Immature natural killer cell (primary cell): Measurements from ENCODE around the gene TMOD3. TPM values are rescaled to one million over a fixed set of nuclear protein-coding genes. Genes with fewer than 3 reads are reported as not detected.
A peak's percentile ranks its signal among the peaks of the same experiment; 100 is the strongest.

Experiments
- DNase-seq, 3 donors: peaks; one replicate each; pipeline ENCODE4 v3.0.0; 2022; ENCODE audit warnings: mixed read lengths in 1 of 3
- H3K27ac Mint-ChIP-seq, 6 donors: one replicate each; pipeline ENCODE4 v1.8.0; 2020; ENCODE audit warnings: mixed read lengths in 6 of 6, mild to moderate bottlenecking in 5 of 6, inconsistent platforms in 4 of 6, moderate library complexity in 3 of 6
- H3K27me3 Mint-ChIP-seq, 3 donors: one replicate each; pipeline ENCODE4 v1.8.0; 2020 to 2021; ENCODE audit warnings: low read depth in 3 of 3, mild to moderate bottlenecking in 3 of 3, mixed read lengths in 3 of 3, moderate library complexity in 3 of 3, inconsistent platforms in 1 of 3
- H3K36me3 Mint-ChIP-seq, 3 donors: one replicate each; pipeline ENCODE4 v1.8.0; 2020; ENCODE audit warnings: mixed read lengths in 3 of 3, inconsistent platforms in 2 of 3, mild to moderate bottlenecking in 2 of 3
- H3K4me1 Mint-ChIP-seq, 2 donors: one replicate each; pipeline ENCODE4 v1.8.0; 2020; ENCODE audit warnings: inconsistent platforms in 2 of 2, mild to moderate bottlenecking in 2 of 2, mixed read lengths in 2 of 2, moderate library complexity in 1 of 2
- H3K4me3 Mint-ChIP-seq, 5 donors: one replicate each; pipeline ENCODE4 v1.8.0; 2020; ENCODE audit warnings: mild to moderate bottlenecking in 5 of 5, mixed read lengths in 5 of 5, inconsistent platforms in 3 of 5, moderate library complexity in 3 of 5
- H3K9me3 Mint-ChIP-seq, 6 donors: one replicate each; pipeline ENCODE4 v1.8.0; 2020; ENCODE audit warnings: mild to moderate bottlenecking in 6 of 6, mixed read lengths in 6 of 6, inconsistent platforms in 4 of 6, moderate library complexity in 3 of 6
- polyA plus RNA-seq, 3 donors: library from polyadenylated mRNA; unstranded; fragments of 300-500 nt; fragmentation: Illumina TruSeq; gene quantifications; one replicate each; pipeline ENCODE4 v1.2.3, GENCODE V29; 2021

The TMOD3 gene
- polyA plus RNA-seq, 3 donors from 2014 or later: 28.9 to 50.9 (median 38.7) TPM

- Mint-ChIP-seq H3K27ac (no peak overlapping the region), H3K27me3 (no peaks in the 10 kb centered on the region), H3K9me3 (no peaks in the 10 kb centered on the region), H3K4me1 (peaks cover 70 to 98% of the 10 kb centered on the region in 2 donors), H3K36me3 (no peaks in the 10 kb centered on the region), H3K4me3 (peak overlapping the region in 2 of 5 donors; percentile 5 to 15)
- no peak for DNase-seq
These were observed 11.2 kb downstream of the TMOD3 start for GRCh38 chr15:51840692-51841091.

GRCh38 chr15:51841406-51842040 lies 12.1 kb downstream of the TMOD3 start:
- H3K4me3 Mint-ChIP-seq: peak overlapping the region in 2 of 5 donors; percentile 16 to 24
- no peaks in the 10 kb centered on the region for H3K9me3 Mint-ChIP-seq
- no peak for DNase-seq

GRCh38 chr15:51842265-51842664 lies 12.8 kb downstream of the TMOD3 start:
- peak overlapping the region in 2 of 6 donors; percentile 19 to 57 for H3K27ac Mint-ChIP-seq
- H3K36me3 Mint-ChIP-seq: no peaks in the 10 kb centered on the region
- DNase-seq: no peak
- H3K4me1 Mint-ChIP-seq: peaks cover 75 to 99% of the 10 kb centered on the region in 2 donors
- H3K9me3 Mint-ChIP-seq: no peaks in the 10 kb centered on the region
- peak overlapping the region in 3 of 5 donors; percentile 8 to 46 (median 11) for H3K4me3 Mint-ChIP-seq
- H3K27me3 Mint-ChIP-seq: no peaks in the 10 kb centered on the region

More at GRCh38 chr15:51841406-51842040, 12.1 kb downstream of the TMOD3 start:
- H3K27me3 Mint-ChIP-seq: no peaks in the 10 kb centered on the region
- no peaks in the 10 kb centered on the region for H3K36me3 Mint-ChIP-seq
- peak overlapping the region in 3 of 6 donors; percentile 5 to 26 (median 6) for H3K27ac Mint-ChIP-seq
- H3K4me1 Mint-ChIP-seq: peaks cover 74 to 99% of the 10 kb centered on the region in 2 donors

GRCh38 chr15:51842852-51843737 lies 13.6 kb downstream of the TMOD3 start:
- Mint-ChIP-seq H3K27ac (peak overlapping the region in 1 of 6 donors; percentile 51), H3K36me3 (no peaks in the 10 kb centered on the region), H3K27me3 (no peaks in the 10 kb centered on the region), H3K9me3 (no peaks in the 10 kb centered on the region), H3K4me3 (no peak overlapping the region), H3K4me1 (peaks cover 68 to 98% of the 10 kb centered on the region in 2 donors)
- DNase-seq: no peak

GRCh38 chr15:51844747-51845426 lies 15.4 kb downstream of the TMOD3 start:
- no peaks in the 10 kb centered on the region for H3K27me3 Mint-ChIP-seq
- H3K36me3 Mint-ChIP-seq: no peaks in the 10 kb centered on the region
- peak overlapping the region in 3 of 6 donors; percentile 12 to 42 (median 18) for H3K27ac Mint-ChIP-seq
- no peak for DNase-seq
- no peaks in the 10 kb centered on the region for H3K9me3 Mint-ChIP-seq
- no peak overlapping the region for H3K4me3 Mint-ChIP-seq
- H3K4me1 Mint-ChIP-seq: peaks cover 68 to 98% of the 10 kb centered on the region in 2 donors

GRCh38 chr15:51846066-51846462 lies 16.6 kb downstream of the TMOD3 start:
- Mint-ChIP-seq H3K27me3 (no peaks in the 10 kb centered on the region), H3K4me1 (peaks cover 71 to 98% of the 10 kb centered on the region in 2 donors), H3K4me3 (peak overlapping the region in 2 of 5 donors; percentile 25 to 52), H3K27ac (peak overlapping the region in 1 of 6 donors; percentile 37), H3K9me3 (no peaks in the 10 kb centered on the region), H3K36me3 (no peaks in the 10 kb centered on the region)
- no peak for DNase-seq

- H3K36me3 Mint-ChIP-seq: no peaks in the 10 kb centered on the region
- H3K4me3 Mint-ChIP-seq: peak overlapping the region in 4 of 5 donors; percentile 4 to 52 (median 22)
- no peaks in the 10 kb centered on the region for H3K27me3 Mint-ChIP-seq
- peak overlapping the region in 5 of 6 donors; percentile 13 to 63 (median 55) for H3K27ac Mint-ChIP-seq
- DNase-seq: no peak
- H3K9me3 Mint-ChIP-seq: no peaks in the 10 kb centered on the region
- peaks cover 68 to 96% of the 10 kb centered on the region in 2 donors for H3K4me1 Mint-ChIP-seq
These were observed 17.2 kb downstream of the TMOD3 start for GRCh38 chr15:51846463-51847230.

- Mint-ChIP-seq H3K27ac (peak overlapping the region in 1 of 6 donors; percentile 10), H3K4me1 (peaks cover 67 to 92% of the 10 kb centered on the region in 2 donors), H3K9me3 (no peaks in the 10 kb centered on the region), H3K4me3 (no peak overlapping the region), H3K36me3 (no peaks in the 10 kb centered on the region), H3K27me3 (peaks cover 0 to under 1% (median 0%) of the 10 kb centered on the region in 3 donors)
- no peak for DNase-seq
These were observed 19.4 kb downstream of the TMOD3 start for GRCh38 chr15:51848811-51849210.

- no peaks in the 10 kb centered on the region for H3K36me3 Mint-ChIP-seq
- peak overlapping the region in 1 of 6 donors; percentile 17 for H3K27ac Mint-ChIP-seq
- peaks cover 66 to 92% of the 10 kb centered on the region in 2 donors for H3K4me1 Mint-ChIP-seq
- peaks cover 0 to 2% (median 0%) of the 10 kb centered on the region in 3 donors for H3K27me3 Mint-ChIP-seq
- no peak overlapping the region for H3K4me3 Mint-ChIP-seq
- no peaks in the 10 kb centered on the region for H3K9me3 Mint-ChIP-seq
- DNase-seq: no peak
These were observed 20.4 kb downstream of the TMOD3 start for GRCh38 chr15:51849860-51850259.

- Mint-ChIP-seq H3K36me3 (no peaks in the 10 kb centered on the region), H3K4me3 (no peak overlapping the region), H3K27ac (peak overlapping the region in 1 of 6 donors; percentile 39), H3K9me3 (no peaks in the 10 kb centered on the region), H3K4me1 (peaks cover 47 to 82% of the 10 kb centered on the region in 2 donors), H3K27me3 (peaks cover 0 to 2% (median 2%) of the 10 kb centered on the region in 3 donors)
- no peak for DNase-seq
These were observed 24.5 kb downstream of the TMOD3 start for GRCh38 chr15:51853998-51854397.

- Mint-ChIP-seq H3K36me3 (peaks cover 0 to 4% (median 0%) of the 10 kb centered on the region in 3 donors), H3K4me1 (peaks cover 42 to 81% of the 10 kb centered on the region in 2 donors), H3K9me3 (no peaks in the 10 kb centered on the region), H3K27me3 (peaks cover 0 to 2% (median 2%) of the 10 kb centered on the region in 3 donors), H3K4me3 (no peak overlapping the region), H3K27ac (peak overlapping the region in 3 of 6 donors; percentile 1 to 67 (median 10))
- no peak for DNase-seq
These were observed 26.2 kb downstream of the TMOD3 start for GRCh38 chr15:51855612-51856011.

- H3K9me3 Mint-ChIP-seq: no peaks in the 10 kb centered on the region
These were observed 27.4 kb downstream of the TMOD3 start for GRCh38 chr15:51856714-51857380.

More at GRCh38 chr15:51856714-51857380, 27.4 kb downstream of the TMOD3 start:
- no peak overlapping the region for H3K4me3 Mint-ChIP-seq
- peaks cover 0 to 4% (median 0%) of the 10 kb centered on the region in 3 donors for H3K36me3 Mint-ChIP-seq
- peak overlapping the region in 1 of 6 donors; percentile 1 for H3K27ac Mint-ChIP-seq
- peaks cover 45 to 83% of the 10 kb centered on the region in 2 donors for H3K4me1 Mint-ChIP-seq
- peaks cover 0 to 4% (median 2%) of the 10 kb centered on the region in 3 donors for H3K27me3 Mint-ChIP-seq
- no peak for DNase-seq
